CD14-positive monocyte (primary cell): ENCODE results near the gene CCDC138. TPM values are rescaled to one million over a fixed set of nuclear protein-coding genes. Genes with fewer than 3 reads are reported as not detected.

Experiments used
- DNase-seq, 3 donors: peaks; one replicate each; pipeline ENCODE4 v3.0.0-alpha.2; 2011 to 2022
- H2AFZ ChIP-seq: 2 replicates; pipeline ENCODE4 v1.6.0; 2012; ENCODE audit warnings: mild to moderate bottlenecking, low read depth, low read length, inconsistent platforms; ENCODE audit not compliant: insufficient read depth, poor library complexity, severe bottlenecking
- H3K27ac ChIP-seq, 2 donors: 1 replicate in 1 of 2; 2 replicates in 1 of 2; pipeline ENCODE4 v1.5.1; 2012 to 2013; ENCODE audit warnings: low read length in 2 of 2, control low read depth in 1 of 2, inconsistent platforms in 1 of 2, low read depth in 1 of 2, mild to moderate bottlenecking in 1 of 2
- H3K27me3 ChIP-seq, 2 donors: one replicate each; pipeline versions ENCODE4 v1.6.0 to v1.6.1; 2011 to 2013; ENCODE audit warnings: low read length in 2 of 2; ENCODE audit not compliant: control insufficient read depth in 2 of 2, insufficient read depth in 2 of 2
- H3K36me3 ChIP-seq, 2 donors: replicated peaks in 1 of 2; 1 replicate in 1 of 2; 2 replicates in 1 of 2; pipeline versions ENCODE4 v1.5.1 to v1.6.1; 2012 to 2013; ENCODE audit warnings: low read length in 2 of 2, control low read depth in 1 of 2, inconsistent platforms in 1 of 2, mild to moderate bottlenecking in 1 of 2; ENCODE audit not compliant: insufficient read depth in 2 of 2, control insufficient read depth in 1 of 2
- H3K4me1 ChIP-seq, 2 donors: 1 replicate in 1 of 2; 2 replicates in 1 of 2; pipeline versions ENCODE4 v1.5.1 to v1.6.1; 2012 to 2013; ENCODE audit warnings: low read length in 2 of 2, control low read depth in 1 of 2, inconsistent platforms in 1 of 2, mild to moderate bottlenecking in 1 of 2, moderate library complexity in 1 of 2; ENCODE audit not compliant: insufficient read depth in 2 of 2, control insufficient read depth in 1 of 2
- H3K4me2 ChIP-seq: replicated peaks from 2 replicates; pipeline ENCODE3; 2012; ENCODE audit warnings: low read length, moderate library complexity, mild to moderate bottlenecking; ENCODE audit not compliant: poor library complexity, severe bottlenecking; ENCODE audit errors: extremely low read depth
- H3K4me3 ChIP-seq, 3 experiments: fragments of 200-600 bp in 1 of 3; sonication (generic) in 1 of 3; replicated peaks in 1 of 3; 1 replicate in 2 of 3; 2 replicates in 1 of 3; pipeline ENCODE4 v1.5.1; 2011 to 2013; ENCODE audit warnings: low read length in 3 of 3, mild to moderate bottlenecking in 3 of 3, control low read depth in 2 of 3, low read depth in 2 of 3, inconsistent platforms in 1 of 3, moderate library complexity in 1 of 3
- H3K79me2 ChIP-seq: 2 replicates; pipeline ENCODE4 v1.6.0; 2012; ENCODE audit warnings: mild to moderate bottlenecking, control low read depth, inconsistent platforms, low read length, moderate library complexity; ENCODE audit not compliant: insufficient read depth
- H3K9ac ChIP-seq: 2 replicates; pipeline ENCODE4 v1.6.0; 2017; ENCODE audit warnings: low read length, mild to moderate bottlenecking; ENCODE audit not compliant: insufficient read depth, poor library complexity, severe bottlenecking
- H3K9me3 ChIP-seq, 2 donors: replicated peaks in 1 of 2; 1 replicate in 1 of 2; 2 replicates in 1 of 2; pipeline versions ENCODE4 v1.5.1 to v1.6.1; 2012 to 2013; ENCODE audit warnings: low read length in 2 of 2, control low read depth in 1 of 2; ENCODE audit not compliant: control insufficient read depth in 1 of 2, insufficient read depth in 1 of 2
- H4K20me1 ChIP-seq: 2 replicates; pipeline ENCODE4 v1.6.0; 2012; ENCODE audit warnings: mild to moderate bottlenecking, low read length, control low read depth, moderate library complexity; ENCODE audit not compliant: insufficient read depth
- H3K27ac Mint-ChIP-seq, 7 donors: one replicate each; pipeline ENCODE4 v1.8.0; 2020; ENCODE audit warnings: mild to moderate bottlenecking in 7 of 7, mixed read lengths in 7 of 7, moderate library complexity in 6 of 7, inconsistent platforms in 2 of 7
- H3K27me3 Mint-ChIP-seq, 3 donors: one replicate each; pipeline ENCODE4 v1.8.0; 2021 to 2022; ENCODE audit warnings: low read depth in 3 of 3, mild to moderate bottlenecking in 3 of 3, mixed read lengths in 3 of 3, moderate library complexity in 3 of 3, inconsistent platforms in 1 of 3
- H3K36me3 Mint-ChIP-seq, 2 donors: one replicate each; pipeline ENCODE4 v1.8.0; 2020; ENCODE audit warnings: mixed read lengths in 2 of 2, inconsistent platforms in 1 of 2, mild to moderate bottlenecking in 1 of 2
- H3K4me1 Mint-ChIP-seq: one replicate; pipeline ENCODE4 v1.8.0; 2020; ENCODE audit warnings: mild to moderate bottlenecking, mixed read lengths
- H3K4me3 Mint-ChIP-seq, 2 donors: one replicate each; pipeline ENCODE4 v1.8.0; 2020; ENCODE audit warnings: mild to moderate bottlenecking in 2 of 2, mixed read lengths in 2 of 2, moderate library complexity in 1 of 2
- H3K9me3 Mint-ChIP-seq, 7 donors: one replicate each; pipeline ENCODE4 v1.8.0; 2020 to 2022; ENCODE audit warnings: mixed read lengths in 7 of 7, mild to moderate bottlenecking in 6 of 7, moderate library complexity in 6 of 7, inconsistent platforms in 2 of 7
- WGBS: methylation state at CpG from one replicate; pipeline ENCODE4 v1.1.5; 2013; ENCODE audit warnings: missing lambda C conversion rate; ENCODE audit not compliant: insufficient coverage; 5-methylcytosine and 5-hydroxymethylcytosine counted together
- intact Hi-C, 2 donors: fragments of 100-400 bp; cut with micrococcal nuclease; formaldehyde crosslinking; loops; one replicate each; pipeline versions ENCODE4 v1.15.0 to v1.15.1; 2023
- polyA plus RNA-seq, 3 donors: library from polyadenylated mRNA; depleted of rRNA in 1 of 3; unstranded in 2 of 3; stranded (reverse) in 1 of 3; fragments of 300-500 nt in 2 of 3; fragments of >200 nt in 1 of 3; fragmentation: Illumina TruSeq in 2 of 3; gene quantifications; 1 replicate in 2 of 3; 2 replicates in 1 of 3; pipeline ENCODE4 v1.2.3, GENCODE V29; 2012 to 2021
- TF ChIP-seq, protein P1 (sequence below): fragments of 200-600 bp; IDR thresholded peaks from one replicate; pipeline ENCODE4 v1.8.0; 2022; ENCODE audit warnings: antibody characterized with exemption, mild to moderate bottlenecking

The CCDC138 gene
- polyA plus RNA-seq, 3 donors: 0.54 to 0.72 (median 0.67) TPM

DNA sequence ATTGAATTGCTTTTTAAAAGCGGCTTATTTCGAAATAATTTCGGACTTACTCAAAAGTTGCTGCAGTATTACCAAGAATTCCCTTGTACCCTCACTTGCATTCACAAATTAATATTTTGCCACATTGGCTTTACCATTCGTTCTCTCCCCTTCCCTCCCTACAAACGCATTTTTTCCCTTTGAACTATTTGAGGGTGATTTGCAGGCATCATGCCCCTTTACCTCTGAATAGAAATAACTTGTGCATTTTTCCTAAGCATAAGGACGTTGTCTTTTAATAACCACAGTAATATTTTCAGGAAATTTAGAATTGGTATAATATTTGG, 608 bp downstream of the CCDC138 start:
- H3K9ac ChIP-seq: peak overlapping the region; percentile 77
- TF ChIP-seq, protein P1, sequence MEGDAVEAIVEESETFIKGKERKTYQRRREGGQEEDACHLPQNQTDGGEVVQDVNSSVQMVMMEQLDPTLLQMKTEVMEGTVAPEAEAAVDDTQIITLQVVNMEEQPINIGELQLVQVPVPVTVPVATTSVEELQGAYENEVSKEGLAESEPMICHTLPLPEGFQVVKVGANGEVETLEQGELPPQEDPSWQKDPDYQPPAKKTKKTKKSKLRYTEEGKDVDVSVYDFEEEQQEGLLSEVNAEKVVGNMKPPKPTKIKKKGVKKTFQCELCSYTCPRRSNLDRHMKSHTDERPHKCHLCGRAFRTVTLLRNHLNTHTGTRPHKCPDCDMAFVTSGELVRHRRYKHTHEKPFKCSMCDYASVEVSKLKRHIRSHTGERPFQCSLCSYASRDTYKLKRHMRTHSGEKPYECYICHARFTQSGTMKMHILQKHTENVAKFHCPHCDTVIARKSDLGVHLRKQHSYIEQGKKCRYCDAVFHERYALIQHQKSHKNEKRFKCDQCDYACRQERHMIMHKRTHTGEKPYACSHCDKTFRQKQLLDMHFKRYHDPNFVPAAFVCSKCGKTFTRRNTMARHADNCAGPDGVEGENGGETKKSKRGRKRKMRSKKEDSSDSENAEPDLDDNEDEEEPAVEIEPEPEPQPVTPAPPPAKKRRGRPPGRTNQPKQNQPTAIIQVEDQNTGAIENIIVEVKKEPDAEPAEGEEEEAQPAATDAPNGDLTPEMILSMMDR: no peak
- peak overlapping the region; percentile 97 for H2AFZ ChIP-seq
- no peaks in the 10 kb centered on the region for H3K9me3 ChIP-seq
- peaks cover 0 to 2% (median 0%) of the 10 kb centered on the region in 3 donors for H3K27me3 Mint-ChIP-seq
- H3K4me3 Mint-ChIP-seq: peak overlapping the region; percentile 84 to 96
- H3K4me2 ChIP-seq: peak overlapping the region; percentile 91
- peak overlapping the region; percentile 56 to 91 (median 79) for H3K4me3 ChIP-seq
- peak overlapping the region in 1 of 2 donors; percentile 70 for H3K27ac ChIP-seq
- H3K27ac Mint-ChIP-seq: peak overlapping the region in 4 of 7 donors; percentile 25 to 76 (median 74)
- peaks cover 13% of the 10 kb centered on the region for H3K4me1 Mint-ChIP-seq
- no CpG with 5 or more reads among the region's 6 CpGs for WGBS
- H3K27me3 ChIP-seq: no peaks in the 10 kb centered on the region
- H3K4me1 ChIP-seq: peaks cover 11 to 14% of the 10 kb centered on the region in 2 donors
- H3K36me3 Mint-ChIP-seq: peaks cover 19 to 23% of the 10 kb centered on the region in 2 donors
- no peaks in the 10 kb centered on the region for H3K79me2 ChIP-seq
- H3K36me3 ChIP-seq: peaks cover 24 to 33% of the 10 kb centered on the region in 2 donors
- peak in 1 of 3 donors; percentile 10 for DNase-seq
- intact Hi-C loops: no loop called here
- H3K9me3 Mint-ChIP-seq: no peaks in the 10 kb centered on the region
- no peaks in the 10 kb centered on the region for H4K20me1 ChIP-seq

DNA sequence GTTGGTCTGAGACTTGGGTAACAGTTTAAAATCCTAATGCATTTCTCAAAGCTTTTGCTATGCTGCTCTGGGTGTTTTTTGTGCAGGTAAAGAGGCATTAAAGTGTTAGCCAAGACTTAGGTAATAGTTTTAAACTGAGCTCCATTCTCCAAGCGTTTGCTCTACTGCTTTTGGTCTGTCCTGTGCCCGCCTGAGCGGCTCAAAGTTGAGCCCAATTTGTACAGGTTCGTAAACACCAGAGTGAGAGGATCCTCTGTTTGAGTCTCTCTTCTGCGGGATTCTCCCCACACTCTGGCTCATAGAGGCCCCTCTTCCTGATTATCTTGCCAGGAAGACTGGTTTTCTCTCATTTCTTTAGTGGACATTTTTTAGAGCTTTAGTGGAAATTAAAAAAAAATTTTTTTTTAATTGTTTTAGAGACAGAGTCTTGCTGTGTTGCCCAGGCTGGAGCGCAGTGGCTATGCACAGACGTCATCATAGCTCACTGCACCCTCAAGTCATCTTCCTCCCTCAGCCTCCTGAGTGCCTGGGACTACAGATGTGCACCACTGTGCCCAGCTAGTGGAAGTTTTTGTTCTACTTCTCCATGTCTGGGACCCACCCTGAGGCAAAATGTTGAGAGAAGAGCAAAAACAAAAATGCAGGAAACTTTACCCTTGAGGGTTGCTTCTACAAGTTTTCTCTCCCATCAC, 16.6 kb downstream of the CCDC138 start:
- WGBS: 96% methylated on average over 4 of the region's 7 CpGs
- Histone ChIP-seq H3K4me2 (no peak overlapping the region), H4K20me1 (no peaks in the 10 kb centered on the region), H3K4me3 (no peak overlapping the region), H3K36me3 (peaks cover 4 to 30% of the 10 kb centered on the region in 2 donors), H3K27me3 (no peaks in the 10 kb centered on the region), H3K4me1 (no peaks in the 10 kb centered on the region), H3K79me2 (no peaks in the 10 kb centered on the region), H2AFZ (no peak overlapping the region), H3K9me3 (no peaks in the 10 kb centered on the region), H3K9ac (no peak overlapping the region), H3K27ac (no peak overlapping the region)
- no peak overlapping the region for H3K4me3 Mint-ChIP-seq
- H3K9me3 Mint-ChIP-seq: peaks cover 0 to 5% (median 0%) of the 10 kb centered on the region in 7 donors
- peak overlapping the region in 1 of 7 donors; percentile 22 for H3K27ac Mint-ChIP-seq
- no peaks in the 10 kb centered on the region for H3K4me1 Mint-ChIP-seq
- intact Hi-C loops: no loop called here
- TF ChIP-seq, protein P1: no peak
- peaks cover 30 to 40% of the 10 kb centered on the region in 2 donors for H3K36me3 Mint-ChIP-seq
- no peaks in the 10 kb centered on the region for H3K27me3 Mint-ChIP-seq
- no peak for DNase-seq
